RKO (cell line): ENCODE results near the gene ASB4.
"Not testable (repeated sequence)": the region's sequence is repeated elsewhere in the genome, so short reads cannot be mapped to it uniquely, and the experiment has no call there.

Experiments used
- DNase-seq: peaks from one replicate; pipeline ENCODE4 v3.0.0-alpha.2; 2016; ENCODE audit warnings: low spot score

Gene ASB4

DNA sequence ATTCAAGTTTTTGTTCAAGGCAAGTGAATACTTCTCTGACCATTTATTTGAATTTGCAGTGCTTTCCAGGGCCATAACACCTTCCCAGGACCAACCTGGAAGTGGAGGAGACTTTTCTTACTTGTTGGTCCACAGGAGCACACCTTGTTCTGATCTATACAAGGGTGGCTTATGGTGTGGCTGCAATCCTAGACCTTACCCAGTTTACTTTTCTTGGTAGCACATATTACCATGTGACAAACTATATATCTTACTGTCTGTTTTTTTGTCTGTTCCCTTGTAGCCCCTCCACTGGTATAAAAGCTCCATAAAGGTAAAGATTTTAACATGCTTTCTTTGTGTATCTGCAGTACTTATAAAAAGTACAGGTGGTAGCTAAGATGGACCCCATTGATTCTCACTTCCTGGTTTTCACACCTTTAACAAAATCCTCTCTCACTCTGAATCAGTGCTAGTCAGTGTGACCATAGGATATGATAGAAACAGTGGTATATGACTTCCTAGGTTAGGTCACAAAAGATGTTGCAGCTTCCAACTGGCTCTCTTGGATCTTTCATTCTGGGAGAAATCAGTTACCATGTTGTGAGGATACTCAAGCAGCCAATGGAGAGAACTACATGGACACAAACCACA, 5.6 kb upstream of the ASB4 start:
- DNase-seq = no peak

DNA sequence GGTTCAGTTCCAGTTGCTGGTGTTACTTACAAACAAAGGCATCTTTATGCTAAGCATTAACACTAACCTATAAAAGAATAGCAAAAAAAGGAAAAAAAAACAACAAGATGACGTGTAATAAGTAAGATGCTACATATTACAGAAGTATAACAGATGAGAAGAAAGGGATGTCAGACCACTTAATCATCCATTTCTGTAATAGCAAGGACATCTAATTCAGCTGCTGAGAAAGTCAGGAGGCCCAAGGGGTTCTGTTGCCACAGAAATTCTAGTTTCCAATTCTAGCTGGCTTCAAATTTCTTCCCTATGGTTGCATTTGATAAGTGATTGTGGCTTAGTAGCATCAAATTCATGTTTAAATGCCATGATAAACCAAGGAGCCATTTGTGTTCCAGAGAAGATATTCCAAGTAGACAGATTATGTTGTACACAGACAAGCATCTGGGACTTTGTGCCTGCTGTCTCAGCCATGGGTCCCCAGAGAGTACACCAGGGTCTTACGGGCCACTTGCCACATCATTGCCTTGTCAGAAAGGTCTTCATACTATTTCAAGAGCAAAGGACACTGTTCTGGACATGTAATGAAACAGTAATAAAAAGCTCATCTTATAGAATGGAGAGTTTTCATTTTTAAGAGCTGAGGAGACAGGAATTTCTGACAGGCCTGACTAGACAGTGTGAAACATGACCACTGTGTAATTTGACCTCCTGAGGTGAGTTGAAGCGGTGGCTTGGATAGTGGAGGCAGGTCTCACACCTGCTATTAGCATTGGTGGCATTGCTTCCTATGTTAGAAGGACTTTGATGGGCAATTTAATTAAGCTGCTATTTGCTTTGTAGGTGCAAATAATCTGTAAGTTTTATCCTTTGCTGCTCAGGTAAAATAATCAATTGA, 4.2 kb upstream of the ASB4 start:
- DNase-seq = no peak

DNA sequence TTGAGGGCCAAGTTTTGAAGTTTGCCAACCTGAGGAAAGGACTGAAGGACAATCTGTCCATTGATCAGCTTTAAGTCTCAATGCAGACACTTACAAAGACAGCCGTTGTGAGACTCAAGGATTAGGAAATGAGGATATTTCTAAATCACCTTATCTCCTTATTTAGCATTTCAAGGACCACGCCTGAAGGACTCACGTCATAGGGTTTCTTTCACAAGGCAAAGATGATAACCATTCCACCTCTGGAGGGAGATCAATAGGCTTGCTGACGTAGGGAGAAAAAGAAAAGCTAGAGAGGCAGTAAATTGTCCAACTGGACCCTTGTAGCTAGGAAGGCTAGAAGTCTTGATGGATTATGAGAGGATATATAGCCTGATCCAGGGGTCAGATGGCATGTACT, 3.3 kb upstream of the ASB4 start:
- no peak for DNase-seq

DNA sequence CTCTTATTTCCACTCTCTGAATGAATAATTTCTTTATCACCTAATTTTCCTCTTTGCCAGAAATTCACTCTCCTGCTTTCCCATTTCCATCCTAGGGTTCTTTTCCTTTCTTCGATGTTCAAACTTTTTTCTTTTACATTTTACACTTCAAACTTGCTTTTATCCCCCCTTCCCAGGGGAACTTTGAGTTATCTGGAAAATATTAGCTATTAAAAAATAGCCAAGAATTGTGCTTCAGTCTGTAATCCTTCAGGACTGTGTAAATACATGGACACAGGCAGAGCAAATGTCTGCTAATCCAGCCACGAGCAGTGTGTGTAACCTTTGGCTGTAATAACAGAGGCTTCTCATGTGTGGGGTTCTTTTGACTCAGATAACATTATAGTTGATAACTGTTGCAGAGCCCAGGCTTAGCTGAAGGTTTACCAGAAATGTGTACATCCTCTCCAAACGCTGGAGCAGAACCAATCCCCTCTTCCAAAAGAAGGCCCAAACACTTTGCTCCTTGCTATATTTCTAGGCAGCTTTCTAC, 4.6 kb downstream of the ASB4 start:
- DNase-seq = no peak

DNA sequence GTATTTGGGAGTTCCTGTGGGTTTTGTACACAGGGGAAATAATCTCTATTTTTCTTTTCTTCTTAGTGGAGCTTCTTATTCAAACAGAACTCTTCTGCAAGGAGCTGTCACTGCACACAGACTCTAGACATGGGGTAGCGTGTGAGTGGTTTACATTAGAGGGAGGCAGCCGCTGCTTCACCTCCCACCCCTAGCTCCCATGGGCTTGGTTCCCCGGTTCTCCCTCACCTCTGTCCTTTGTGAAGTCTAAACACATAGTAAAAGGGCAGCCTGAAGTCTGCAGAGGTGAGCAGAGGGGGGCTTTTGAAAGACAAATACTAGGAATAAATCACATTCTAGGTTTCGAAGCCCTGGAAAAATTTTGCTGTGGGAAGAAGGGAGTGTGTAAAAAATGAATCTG, 5.5 kb downstream of the ASB4 start:
- no peak for DNase-seq

DNA sequence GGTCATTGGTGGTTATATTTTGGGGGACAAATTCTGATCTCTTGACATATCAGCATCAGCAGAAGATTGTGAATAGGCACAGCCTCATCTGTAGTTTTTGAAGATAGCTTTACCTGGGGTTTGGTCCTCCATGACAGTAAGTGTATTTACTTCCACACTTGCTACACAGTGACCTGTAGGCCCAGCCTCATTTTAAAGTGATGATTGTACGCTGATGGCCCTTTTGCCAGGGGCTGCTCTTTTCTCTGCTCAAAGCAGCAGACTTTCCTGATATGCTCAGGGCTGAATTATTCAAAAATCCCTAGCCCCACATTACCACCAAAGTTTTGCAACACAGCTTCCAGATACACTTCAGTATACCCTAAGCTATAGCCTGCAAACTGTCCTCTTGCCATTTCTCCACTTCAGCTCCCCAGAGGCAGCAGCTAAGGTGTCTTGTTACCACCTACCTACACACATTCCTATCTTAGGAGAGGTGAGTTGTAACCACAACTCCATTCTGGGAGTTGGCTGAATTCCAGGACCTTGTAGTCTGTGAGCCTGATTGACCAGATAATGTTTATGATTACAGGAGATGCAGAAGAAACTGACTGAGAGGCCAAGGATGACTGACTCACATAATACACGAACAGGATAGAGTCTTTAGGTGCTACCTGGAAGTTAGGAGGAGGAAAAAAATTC, 6.0 kb downstream of the ASB4 start:
- DNase-seq = no peak

DNA sequence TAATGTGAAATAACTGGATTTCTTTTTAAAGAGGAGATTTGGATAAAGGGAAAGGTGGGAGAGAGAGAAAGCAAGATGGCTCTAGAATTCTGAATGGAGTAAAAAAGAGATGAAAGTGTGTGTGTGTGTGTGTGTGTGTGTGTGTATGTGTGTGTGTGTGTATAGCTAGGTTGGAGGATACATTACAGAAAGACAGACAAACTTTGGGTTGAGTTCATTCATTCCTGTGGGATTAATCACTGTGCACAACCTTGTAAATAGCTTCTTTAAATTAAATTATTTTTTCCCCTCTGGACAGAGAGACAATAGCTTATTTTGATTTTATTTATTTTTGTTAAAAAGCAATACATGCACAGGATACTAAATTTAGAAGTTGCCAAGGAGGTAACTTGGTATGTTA, 7.5 kb downstream of the ASB4 start:
- DNase-seq = no peak

DNA sequence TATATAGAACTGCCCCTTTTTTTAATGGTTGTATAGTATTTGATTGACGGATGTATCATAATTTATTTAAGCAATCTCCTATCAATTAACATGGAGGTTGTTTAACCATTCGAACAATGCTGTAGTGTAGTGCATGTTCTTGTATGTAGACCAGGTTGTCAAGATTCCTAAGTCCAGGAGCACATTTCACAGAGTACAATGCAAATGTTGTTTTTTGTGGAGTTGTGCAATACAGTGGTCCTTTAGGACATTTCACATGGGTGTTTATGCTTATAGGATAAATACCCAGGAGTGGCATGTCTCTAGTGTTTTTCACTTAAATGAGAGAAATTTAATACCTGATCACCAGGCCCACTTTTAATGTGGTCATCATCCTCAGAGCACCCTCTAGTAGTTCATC, 8.1 kb downstream of the ASB4 start:
- no peak for DNase-seq

DNA sequence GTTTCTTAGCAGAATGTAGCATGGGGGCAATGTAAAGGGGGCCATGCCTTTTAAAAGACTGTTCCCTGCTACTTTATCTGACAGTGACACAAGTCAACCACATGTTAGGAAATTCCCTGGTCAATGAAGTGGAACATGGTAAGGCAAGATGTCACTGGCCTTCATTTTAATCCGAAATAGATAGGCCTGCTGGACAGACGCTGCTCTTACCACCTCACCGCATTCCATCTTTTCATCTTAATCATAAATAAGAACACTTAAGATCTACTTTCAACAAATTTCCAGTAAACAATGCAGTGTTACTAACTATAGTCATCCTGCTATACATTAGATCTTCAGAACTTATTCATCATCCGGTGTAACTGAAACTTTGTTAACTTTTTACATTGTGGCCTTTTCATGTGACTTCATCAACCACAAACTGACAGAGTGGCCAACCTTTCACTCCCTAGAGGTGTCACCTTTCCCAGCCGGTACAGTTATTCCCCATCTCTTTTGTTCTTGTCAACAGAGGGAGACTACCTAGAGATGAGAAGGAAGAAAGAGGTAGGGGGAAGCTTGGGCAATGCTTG, 15.6 kb downstream of the ASB4 start:
- DNase-seq = no peak

DNA sequence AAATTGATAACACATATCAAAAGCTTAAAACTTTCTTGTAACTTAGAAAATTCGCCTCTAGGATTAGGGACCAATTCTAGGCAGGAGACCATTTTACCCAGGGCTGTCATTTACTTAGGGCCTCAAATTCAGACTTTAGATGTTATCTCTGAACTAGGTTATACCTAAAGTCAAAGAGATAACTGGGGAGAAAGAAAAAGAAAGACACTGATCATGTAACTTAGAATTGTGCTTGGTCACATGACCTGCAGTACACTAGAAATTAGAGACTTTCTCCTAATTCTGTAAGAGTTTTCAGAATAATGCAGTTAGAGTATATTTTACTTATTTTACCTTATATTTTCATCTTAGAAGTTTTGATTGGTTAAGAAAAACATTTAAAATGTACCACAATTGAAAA, 16.7 kb downstream of the ASB4 start:
- DNase-seq = no peak

DNA sequence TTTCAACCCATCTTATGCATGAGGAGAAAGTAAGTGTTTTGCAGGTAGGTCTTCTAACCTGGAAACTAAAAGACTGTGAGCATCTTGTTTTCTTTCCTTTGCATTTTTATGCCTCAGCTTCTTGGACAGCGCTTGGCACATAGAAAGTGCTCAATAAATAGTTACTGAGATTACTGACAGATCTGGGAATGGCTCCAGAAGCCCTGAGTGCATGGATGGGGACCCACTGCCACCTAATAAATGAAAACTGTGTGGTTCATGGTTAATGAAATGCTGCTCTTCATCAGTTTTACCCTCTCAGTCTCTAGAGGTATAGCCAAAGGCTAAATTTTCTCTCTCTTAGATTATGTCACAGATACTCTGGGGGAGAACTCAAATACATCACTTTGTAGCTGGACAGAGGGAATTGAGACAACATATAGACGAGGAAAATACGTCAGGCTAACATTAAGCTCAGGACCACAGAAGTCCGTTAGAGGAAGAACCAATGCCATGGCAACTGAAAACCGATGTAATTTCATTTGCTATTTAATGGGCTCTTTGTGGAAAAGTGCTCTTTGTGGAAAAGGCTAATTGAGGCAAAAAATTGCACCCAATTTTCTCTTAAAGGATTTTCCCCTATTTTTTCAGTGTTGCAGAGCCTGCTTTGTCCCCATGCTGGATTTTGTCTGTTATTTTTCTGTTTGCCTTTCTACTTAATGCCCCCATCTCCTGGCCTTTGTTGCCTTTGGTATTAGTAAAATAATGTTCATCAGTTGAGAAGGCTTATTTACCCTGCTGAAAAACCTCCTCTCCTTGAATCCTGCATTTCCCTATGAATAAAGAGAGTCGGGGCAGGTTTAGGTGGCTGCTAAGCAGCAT, 17.8 kb downstream of the ASB4 start:
- no peak for DNase-seq

DNA sequence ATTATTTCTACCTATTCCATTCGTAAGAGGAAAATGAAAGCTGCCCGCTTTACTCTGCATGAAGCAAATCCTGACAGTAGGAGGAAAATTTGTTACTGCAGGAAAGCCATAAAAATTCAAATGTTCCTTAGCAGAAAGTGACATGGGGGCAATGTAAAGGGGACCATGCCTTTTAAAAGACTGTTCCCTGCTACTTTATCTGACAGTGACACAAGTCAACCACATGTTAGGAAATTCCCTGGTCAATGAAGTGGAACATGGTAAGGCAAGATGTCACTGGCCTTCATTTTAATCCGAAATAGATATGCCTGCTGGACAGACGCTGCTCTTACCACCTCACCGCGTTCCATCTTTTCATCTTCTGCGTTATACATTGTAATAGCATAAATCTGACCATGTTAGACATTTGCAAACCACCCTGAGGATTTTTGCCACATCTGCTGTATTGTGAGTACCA, 18.4 kb downstream of the ASB4 start:
- DNase-seq = not testable (repeated sequence)

DNA sequence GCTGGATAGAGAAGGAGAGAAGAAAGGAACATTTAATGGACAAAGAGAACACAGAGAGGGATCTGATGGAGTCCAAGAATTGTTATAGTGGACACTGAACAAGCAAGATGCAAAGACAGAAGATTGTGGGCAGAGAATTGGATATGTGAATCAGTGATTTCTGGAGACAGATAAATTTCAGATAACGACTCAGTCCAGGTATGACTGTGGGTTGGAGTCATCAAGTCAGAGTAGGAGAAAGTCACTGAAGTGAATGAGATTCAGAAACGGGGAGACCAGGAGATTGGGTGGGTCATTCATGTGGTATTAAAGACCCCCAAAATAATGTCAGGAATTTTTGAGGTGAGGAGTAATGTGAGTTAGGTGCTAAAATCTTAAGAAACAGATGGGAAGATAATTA, 23.0 kb downstream of the ASB4 start:
- no peak for DNase-seq

DNA sequence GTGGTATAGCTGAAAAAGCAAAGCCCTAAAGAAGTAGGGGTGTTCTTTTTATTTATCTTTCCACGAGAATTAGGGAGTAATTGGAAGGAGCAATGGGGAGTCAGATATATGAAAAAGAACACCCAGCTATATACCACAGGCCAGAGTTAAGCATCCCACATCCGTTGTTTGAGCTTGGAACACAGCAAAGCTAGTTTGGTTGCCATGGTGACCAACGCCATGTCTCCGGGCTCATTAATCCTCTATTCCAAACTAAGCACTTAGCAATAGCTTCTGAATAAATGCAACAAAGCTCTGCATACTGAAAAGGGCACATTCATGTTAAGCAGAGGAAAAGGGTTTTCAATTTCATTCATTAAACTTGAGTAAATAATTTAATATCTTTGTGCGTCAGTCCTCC, 23.5 kb downstream of the ASB4 start:
- no peak for DNase-seq

DNA sequence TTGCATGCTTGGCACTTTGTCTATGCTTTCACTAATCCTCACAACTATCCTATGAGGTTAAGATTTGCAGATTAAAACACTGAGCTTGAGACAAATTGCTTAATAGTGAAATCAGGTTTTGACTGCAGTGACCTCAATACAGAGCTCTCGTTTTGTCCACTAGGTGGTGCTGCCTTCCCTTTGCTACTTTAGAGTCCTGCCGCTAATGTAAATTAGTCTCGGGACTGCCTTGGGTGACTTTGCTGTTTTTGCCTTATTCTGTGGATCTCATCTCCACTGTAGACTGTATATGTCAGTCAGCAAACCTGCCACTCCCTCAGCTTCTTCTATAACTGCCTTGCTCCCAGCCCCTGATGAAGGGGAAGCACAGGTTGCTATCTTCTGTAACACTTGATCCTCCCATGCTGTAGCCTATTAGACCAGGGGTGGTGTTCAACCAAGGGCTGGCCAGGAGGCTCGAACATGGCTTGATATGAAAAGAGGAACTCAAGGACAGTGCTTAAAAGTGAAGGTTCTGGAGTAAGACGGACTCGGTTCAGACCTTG, 26.0 kb downstream of the ASB4 start:
- DNase-seq = peak; percentile 76

DNA sequence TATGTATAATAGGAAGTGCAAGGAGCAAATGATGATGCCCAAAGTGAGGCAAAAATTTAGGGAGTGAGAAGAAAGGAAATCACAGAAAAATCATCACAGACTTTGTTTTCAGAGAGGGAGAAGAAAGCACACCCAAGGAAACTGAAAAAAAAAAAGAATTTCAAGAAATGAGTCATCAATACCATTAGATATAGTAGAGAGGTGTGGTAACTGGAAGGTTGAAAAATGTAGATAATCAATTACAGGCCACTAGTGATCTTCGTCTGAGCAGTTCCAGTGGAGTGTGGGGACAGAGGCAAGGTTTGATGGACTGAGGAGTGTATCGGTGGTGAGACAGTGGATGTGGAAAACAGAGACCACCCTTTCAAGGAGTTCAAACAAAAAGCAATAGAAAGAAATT, 31.7 kb downstream of the ASB4 start:
- DNase-seq = no peak

DNA sequence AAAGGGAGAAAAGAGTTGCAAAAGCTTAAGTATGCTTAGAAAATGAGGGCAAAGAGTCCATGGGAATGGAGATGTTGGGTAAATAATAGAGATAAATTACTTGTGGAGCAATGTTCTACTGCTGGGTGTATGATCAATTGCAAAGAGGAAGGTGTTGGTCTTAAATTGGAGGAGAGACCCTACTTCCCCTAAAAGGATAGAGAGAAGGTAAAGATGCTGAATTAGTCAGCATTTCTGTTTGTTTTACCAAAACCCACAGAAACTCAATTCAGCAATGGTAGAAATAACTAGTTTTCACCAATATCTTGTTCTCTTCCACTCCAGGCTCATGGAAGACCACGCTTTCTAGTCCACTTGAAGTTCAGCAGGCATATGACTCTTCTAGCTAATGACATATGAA, 32.1 kb downstream of the ASB4 start:
- DNase-seq = no peak

DNA sequence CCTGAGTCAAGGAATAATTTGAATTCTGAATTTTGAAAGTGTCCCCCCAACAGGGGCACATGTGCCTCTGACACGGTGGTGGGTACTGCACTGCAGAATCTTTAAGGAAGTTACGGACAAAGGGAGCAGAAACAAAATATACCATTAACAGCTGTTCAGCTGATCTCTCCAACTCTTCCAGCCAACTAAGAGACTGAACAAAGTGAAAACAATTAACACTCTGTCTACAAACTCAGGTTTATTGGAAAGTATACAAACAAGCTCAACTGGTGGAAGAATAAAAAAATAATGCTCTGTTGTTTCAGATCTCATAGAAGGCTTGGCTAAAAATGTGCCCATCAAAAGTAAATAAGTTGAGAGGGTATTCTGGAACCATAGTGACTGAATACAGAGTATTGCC, 34.4 kb downstream of the ASB4 start:
- DNase-seq = no peak

DNA sequence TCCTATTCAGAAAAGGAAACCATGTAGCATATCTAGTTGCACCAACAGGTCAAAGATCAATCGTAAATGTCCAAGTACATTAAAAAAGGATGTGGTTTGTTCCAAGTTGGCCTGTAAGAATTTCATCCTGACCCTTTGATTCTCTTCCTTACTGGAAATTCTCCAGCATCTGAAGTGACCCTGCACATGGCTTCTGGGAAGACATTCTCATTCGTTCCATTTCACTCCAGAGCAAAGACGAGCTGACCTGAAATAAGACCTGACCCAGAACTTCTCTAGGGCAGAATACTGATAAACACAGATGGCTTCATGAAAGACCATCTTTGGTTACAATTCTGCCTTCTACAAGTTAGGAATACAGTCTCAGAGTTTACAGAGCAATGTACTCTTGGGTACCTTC, 39.8 kb downstream of the ASB4 start:
- no peak for DNase-seq

DNA sequence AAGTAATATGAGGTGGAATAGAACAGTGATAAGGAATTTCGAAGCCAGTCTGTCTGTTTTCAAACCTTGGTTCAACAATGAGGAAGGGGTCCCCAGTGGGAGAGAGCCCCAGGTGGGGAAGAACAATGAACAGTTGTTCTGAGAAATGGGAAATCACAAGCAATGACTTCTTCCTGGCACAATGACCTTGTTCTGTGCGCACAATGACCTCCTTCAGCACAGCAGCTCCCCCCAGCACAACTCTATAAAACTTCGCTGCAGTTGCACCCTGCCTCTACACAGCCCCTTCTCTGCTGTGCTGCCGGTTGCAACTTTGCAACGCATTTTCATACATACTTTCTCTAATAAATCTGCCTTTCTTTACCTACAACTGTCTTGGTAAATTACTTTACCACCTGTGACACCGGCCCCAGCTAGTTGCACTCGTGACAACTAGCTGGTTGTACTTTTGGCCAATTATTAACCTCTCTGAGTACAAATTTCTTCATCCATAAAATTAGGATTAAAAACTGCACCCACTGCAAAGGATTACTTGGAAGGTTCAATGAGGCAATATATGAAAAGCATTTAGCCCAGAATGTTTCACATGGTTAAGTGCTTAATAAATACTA, 40.5 kb downstream of the ASB4 start:
- DNase-seq = no peak
